ENCODE results near the gene CD3G. TPM values are rescaled to one million over a fixed set of nuclear protein-coding genes. Genes with fewer than 3 reads are reported as not detected.

CD3G gene
- total RNA-seq, 4 donors from 2014 or later = 0.38 to 2.1 (median 1.4) TPM

GRCh38 chr11:118342503-118343161, 1.5 kb upstream of the CD3G start, which contains the start of gene CD3D:
Gene CD3D, minus strand, starts transcription at chr11:118342705. Its CDS starts 98 bp downstream, at chr11:118342607.
- TF ChIP-seq, protein P1, sequence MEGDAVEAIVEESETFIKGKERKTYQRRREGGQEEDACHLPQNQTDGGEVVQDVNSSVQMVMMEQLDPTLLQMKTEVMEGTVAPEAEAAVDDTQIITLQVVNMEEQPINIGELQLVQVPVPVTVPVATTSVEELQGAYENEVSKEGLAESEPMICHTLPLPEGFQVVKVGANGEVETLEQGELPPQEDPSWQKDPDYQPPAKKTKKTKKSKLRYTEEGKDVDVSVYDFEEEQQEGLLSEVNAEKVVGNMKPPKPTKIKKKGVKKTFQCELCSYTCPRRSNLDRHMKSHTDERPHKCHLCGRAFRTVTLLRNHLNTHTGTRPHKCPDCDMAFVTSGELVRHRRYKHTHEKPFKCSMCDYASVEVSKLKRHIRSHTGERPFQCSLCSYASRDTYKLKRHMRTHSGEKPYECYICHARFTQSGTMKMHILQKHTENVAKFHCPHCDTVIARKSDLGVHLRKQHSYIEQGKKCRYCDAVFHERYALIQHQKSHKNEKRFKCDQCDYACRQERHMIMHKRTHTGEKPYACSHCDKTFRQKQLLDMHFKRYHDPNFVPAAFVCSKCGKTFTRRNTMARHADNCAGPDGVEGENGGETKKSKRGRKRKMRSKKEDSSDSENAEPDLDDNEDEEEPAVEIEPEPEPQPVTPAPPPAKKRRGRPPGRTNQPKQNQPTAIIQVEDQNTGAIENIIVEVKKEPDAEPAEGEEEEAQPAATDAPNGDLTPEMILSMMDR (IDR thresholded peaks at IDR 0.05; ENCODE audit: low read depth) = no peak

GRCh38 chr11:118343248-118343647, 896 bp upstream of the CD3G start:
- TF ChIP-seq, protein P1 (IDR thresholded peaks at IDR 0.05; ENCODE audit: low read depth) = no peak

- TF ChIP-seq, protein P1 (IDR thresholded peaks at IDR 0.05; ENCODE audit: low read depth) = no peak
Observed at GRCh38 chr11:118349475-118349874, 5.3 kb downstream of the CD3G start.

DNA sequence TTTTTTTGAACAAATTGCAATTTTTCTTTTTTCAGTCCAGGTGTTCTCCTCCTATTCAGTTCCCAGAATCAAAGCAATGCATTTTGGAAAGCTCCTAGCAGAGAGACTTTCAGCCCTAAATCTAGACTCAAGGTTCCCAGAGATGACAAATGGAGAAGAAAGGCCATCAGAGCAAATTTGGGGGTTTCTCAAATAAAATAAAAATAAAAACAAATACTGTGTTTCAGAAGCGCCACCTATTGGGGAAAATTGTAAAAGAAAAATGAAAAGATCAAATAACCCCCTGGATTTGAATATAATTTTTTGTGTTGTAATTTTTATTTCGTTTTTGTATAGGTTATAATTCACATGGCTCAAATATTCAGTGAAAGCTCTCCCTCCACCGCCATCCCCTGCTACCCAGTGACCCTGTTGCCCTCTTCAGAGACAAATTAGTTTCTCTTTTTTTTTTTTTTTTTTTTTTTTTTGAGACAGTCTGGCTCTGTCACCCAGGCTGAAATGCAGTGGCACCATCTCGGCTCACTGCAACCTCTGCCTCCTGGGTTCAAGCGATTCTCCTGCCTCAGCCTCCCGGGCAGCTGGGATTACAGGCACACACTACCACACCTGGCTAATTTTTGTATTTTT, 9.1 kb downstream of the CD3G start:
- TF ChIP-seq, protein P1 (IDR thresholded peaks at IDR 0.05; ENCODE audit: low read depth) = no peak

DNA sequence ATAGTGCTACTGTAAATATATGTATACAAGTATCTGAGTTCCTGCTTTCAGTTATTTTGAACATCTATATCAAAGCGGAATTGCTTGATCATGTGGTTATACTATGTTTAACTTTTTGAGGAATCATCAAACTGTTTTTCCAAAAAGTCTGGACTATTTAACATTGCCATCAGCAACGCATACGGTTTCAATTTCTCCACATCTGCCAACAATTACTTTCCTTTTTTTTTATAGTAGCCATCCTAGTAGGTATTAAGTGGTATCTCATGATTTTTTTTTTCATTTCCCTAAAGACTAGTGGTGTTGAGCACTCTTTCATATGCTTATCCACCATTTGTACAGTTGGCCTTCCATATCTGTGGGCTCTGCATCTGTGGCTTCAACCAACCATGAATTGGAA, 13.9 kb downstream of the CD3G start:
- TF ChIP-seq, protein P1 (IDR thresholded peaks at IDR 0.05; ENCODE audit: low read depth) = no peak

- TF ChIP-seq, protein P1 (IDR thresholded peaks at IDR 0.05; ENCODE audit: low read depth) = no peak
Observed at GRCh38 chr11:118359295-118359958, 15.3 kb downstream of the CD3G start, which contains the start of gene UBE4A. Gene UBE4A, plus strand, starts transcription at chr11:118359600. Its CDS starts 5,481 bp downstream, at chr11:118365081.

Data from subcutaneous adipose tissue (tissue), 4 donors.